ENCODE measurements around the gene ZC3H8. TPM values are rescaled to one million over a fixed set of nuclear protein-coding genes. Genes with fewer than 3 reads are reported as not detected.

ZC3H8 gene
- total RNA-seq, 2 experiments from 2014 or later = 13.0 to 16.0 TPM

Other genes with a start within 250 kb of the ZC3H8 start
- 10 to 100 TPM; 18.6 to 19.9 TPM for gene TMEM87B, start 199.8 kb downstream of the ZC3H8 start, total RNA-seq
- gene FBLN7, start 116.7 kb downstream of the ZC3H8 start, total RNA-seq = under 1 TPM; 0.58 to 0.91 TPM
- gene ZC3H6, start 20.6 kb upstream of the ZC3H8 start, total RNA-seq = 1 to 10 TPM; 8.4 to 9.0 TPM
- gene RGPD8, start 178.6 kb upstream of the ZC3H8 start, total RNA-seq = 1 to 10 TPM; 6.4 to 7.8 TPM
- gene TTL, start 227.1 kb upstream of the ZC3H8 start, total RNA-seq = 10 to 100 TPM; 36.0 to 37.6 TPM

Data from activated CD8-positive, alpha-beta T cell treated with anti-CD3 and anti-CD28 coated beads, Interleukin-2, amount 10 ng/mL, durations not matched to agents 7 days and 5 days (primary cell).